Mucosa of descending colon (tissue), 3 donors: ENCODE measurements around the gene SLC2A4. TPM values are rescaled to one million over a fixed set of nuclear protein-coding genes. Genes with fewer than 3 reads are reported as not detected.
"Not testable (repeated sequence)": the region's sequence is repeated elsewhere in the genome, so short reads cannot be mapped to it uniquely, and the experiment has no call there.

Experiments used
- ATAC-seq: fragments of 200-7000 bp; cut with Tn5 transposase; one replicate; pipeline ENCODE4 v1.9.1; 2020; ENCODE audit warnings: mild to moderate bottlenecking, moderate library complexity
- DNase-seq, 3 donors: peaks; one replicate each; pipeline ENCODE4 v3.0.0-alpha.2; 2020
- H3K36me3 ChIP-seq: fragments of 200-600 bp; one replicate; pipeline ENCODE4 v1.8.0; 2021; ENCODE audit warnings: low read depth, mild to moderate bottlenecking
- H3K4me1 ChIP-seq: fragments of 200-600 bp; one replicate; pipeline ENCODE4 v1.8.0; 2021; ENCODE audit warnings: low read depth, mild to moderate bottlenecking
- H3K4me3 ChIP-seq: fragments of 200-600 bp; one replicate; pipeline ENCODE4 v1.8.0; 2021; ENCODE audit warnings: mild to moderate bottlenecking
- H3K9me3 ChIP-seq: fragments of 200-600 bp; one replicate; pipeline ENCODE4 v1.8.0; 2021; ENCODE audit warnings: mild to moderate bottlenecking
- CTCF ChIP-seq: fragments of 200-600 bp; IDR thresholded peaks from one replicate; pipeline ENCODE4 v1.8.0; 2022; ENCODE audit warnings: antibody characterized with exemption, mild to moderate bottlenecking
- intact Hi-C, 2 donors: fragments of 100-400 bp; cut with DNase I in 1 of 2; cut with micrococcal nuclease in 1 of 2; formaldehyde crosslinking; loops; one replicate each; pipeline versions ENCODE4 v1.11.0 to v1.11.1; 2022; cut with DNase I, micrococcal nuclease
- total RNA-seq, 3 donors: library from RNA; stranded (reverse); fragmentation: NEBNext Ultra II Directional in 2 of 3; extraction: Animal tissue kit (Norgen Biotek cat#: 25700) in 2 of 3; gene quantifications; one replicate each; pipeline versions ENCODE4 v1.2.1 to v1.2.4, GENCODE V29; 2021 to 2023
- donor health status: DM: no; HTN: no; CAD: no; lungs with moderate emphysema.
- donor health status: DM: no; HTN: no; CAD: no.
- donor health status: DM: no; HTN: yes; CAD: no.

SLC2A4 gene
- total RNA-seq, 3 donors from 2014 or later, result 5.3 to 78.2 (median 6.1) TPM

- peak; percentile 64 for ATAC-seq
- no peaks in the 10 kb centered on the region for H3K9me3 ChIP-seq
- peak overlapping the region; percentile 70 for H3K4me3 ChIP-seq
- intact Hi-C loops, result no loop called here
- peaks cover 18% of the 10 kb centered on the region for H3K4me1 ChIP-seq
- no peak for TF ChIP-seq CTCF
- DNase-seq, result peak; percentile 97 to 99 (median 97)
- peaks cover 3% of the 10 kb centered on the region for H3K36me3 ChIP-seq
These were observed 38.6 kb upstream of the SLC2A4 start for GRCh38 chr17:7242717-7243452.

- H3K9me3 ChIP-seq, result no peaks in the 10 kb centered on the region
These were observed 38.1 kb upstream of the SLC2A4 start for GRCh38 chr17:7243453-7243729.

GRCh38 chr17:7243838-7244237, 37.7 kb upstream of the SLC2A4 start:
- peak in 1 of 3 donors; percentile 54 for DNase-seq
- intact Hi-C loops, H3K36me3 ChIP-seq, H3K4me3 ChIP-seq, ATAC-seq, H3K9me3 ChIP-seq: not testable (repeated sequence)
- H3K4me1 ChIP-seq, result peaks cover 18% of the 10 kb centered on the region

More at GRCh38 chr17:7243453-7243729, 38.1 kb upstream of the SLC2A4 start:
- no peak for TF ChIP-seq CTCF
- ATAC-seq (no peak), DNase-seq (no peak)
- H3K4me3 ChIP-seq, result no peak overlapping the region
- intact Hi-C loops, result no loop called here
- peaks cover 3% of the 10 kb centered on the region for H3K36me3 ChIP-seq
- peaks cover 18% of the 10 kb centered on the region for H3K4me1 ChIP-seq

GRCh38 chr17:7246779-7247178, 34.7 kb upstream of the SLC2A4 start:
- Histone ChIP-seq H3K36me3 (no peaks in the 10 kb centered on the region), H3K9me3 (no peaks in the 10 kb centered on the region), H3K4me1 (peaks cover 15% of the 10 kb centered on the region), H3K4me3 (no peak overlapping the region)
- ATAC-seq, result no peak
- intact Hi-C loops, result no loop called here
- peak in 1 of 3 donors; percentile 31 for DNase-seq
- TF ChIP-seq CTCF, result no peak

GRCh38 chr17:7248796-7249195, 32.7 kb upstream of the SLC2A4 start:
- Histone ChIP-seq H3K4me1 (peaks cover 24% of the 10 kb centered on the region), H3K9me3 (no peaks in the 10 kb centered on the region), H3K4me3 (no peak overlapping the region), H3K36me3 (no peaks in the 10 kb centered on the region)
- intact Hi-C loops, result no loop called here
- ATAC-seq (no peak), DNase-seq (no peak)
- no peak for TF ChIP-seq CTCF

GRCh38 chr17:7249214-7249613, 32.3 kb upstream of the SLC2A4 start:
- no peak for TF ChIP-seq CTCF
- intact Hi-C loops, result no loop called here
- H3K36me3 ChIP-seq, result no peaks in the 10 kb centered on the region
- ATAC-seq (no peak), DNase-seq (no peak)
- H3K4me3 ChIP-seq, result no peak overlapping the region
- H3K4me1 ChIP-seq, result peaks cover 24% of the 10 kb centered on the region
- H3K9me3 ChIP-seq, result no peaks in the 10 kb centered on the region
